ENCODE data around the gene FBLN2. TPM values are rescaled to one million over a fixed set of nuclear protein-coding genes. Genes with fewer than 3 reads are reported as not detected.

The FBLN2 gene
- polyA plus RNA-seq, 3 donors: 0.08 TPM; not detected in 2

GRCh38 chr3:13612829-13613228, 63.9 kb downstream of the FBLN2 start:
- Mint-ChIP-seq H3K36me3 (no peaks in the 10 kb centered on the region), H3K9me3 (peaks cover 0 to 4% (median 2%) of the 10 kb centered on the region in 7 donors), H3K27ac (no peak overlapping the region), H3K27me3 (ENCODE audit: low read depth in 3 of 3) (peaks cover 0 to 9% (median 4%) of the 10 kb centered on the region in 3 donors), H3K4me1 (no peaks in the 10 kb centered on the region), H3K4me3 (no peak overlapping the region)
- no peak for DNase-seq
- intact Hi-C loops (cut with micrococcal nuclease): no loop called here
- TF ChIP-seq CTCF (IDR thresholded peaks at IDR 0.05): no peak
- Histone ChIP-seq H3K9ac (ENCODE audit: insufficient read depth, low read length, poor library complexity, severe bottlenecking) (no peak overlapping the region), H3K4me2 (replicated peaks; ENCODE audit: extremely low read depth, low read length, poor library complexity, severe bottlenecking) (no peak overlapping the region), H4K20me1 (ENCODE audit: insufficient read depth, low read length) (no peaks in the 10 kb centered on the region), H3K36me3 (replicated peaks in 1 of 2; ENCODE audit: control insufficient read depth in 1 of 2, insufficient read depth in 2 of 2, low read length in 2 of 2) (no peaks in the 10 kb centered on the region), H3K79me2 (ENCODE audit: insufficient read depth, low read length) (no peaks in the 10 kb centered on the region), H3K27me3 (ENCODE audit: control insufficient read depth in 2 of 2, insufficient read depth in 2 of 2, low read length in 2 of 2) (no peaks in the 10 kb centered on the region), H3K4me1 (ENCODE audit: control insufficient read depth in 1 of 2, insufficient read depth in 2 of 2, low read length in 2 of 2) (no peaks in the 10 kb centered on the region), H3K9me3 (replicated peaks in 1 of 2; ENCODE audit: control insufficient read depth in 1 of 2, insufficient read depth in 1 of 2, low read length in 2 of 2) (no peaks in the 10 kb centered on the region), H3K4me3 (replicated peaks in 1 of 3; ENCODE audit: low read depth in 2 of 3, low read length in 3 of 3) (no peak overlapping the region), H2AFZ (ENCODE audit: insufficient read depth, low read depth, low read length, poor library complexity, severe bottlenecking) (no peak overlapping the region), H3K27ac (ENCODE audit: low read depth in 1 of 2, low read length in 2 of 2) (no peak overlapping the region)
- 90% methylated on average over 2 of the region's 3 CpGs for WGBS (ENCODE audit: insufficient coverage)

- no peaks in the 10 kb centered on the region for H3K36me3 Mint-ChIP-seq
- peaks cover 0 to 4% (median 2%) of the 10 kb centered on the region in 7 donors for H3K9me3 Mint-ChIP-seq
- no peak overlapping the region for H3K9ac ChIP-seq (ENCODE audit: insufficient read depth, low read length, poor library complexity, severe bottlenecking)
- H3K27ac Mint-ChIP-seq: no peak overlapping the region
- no peak overlapping the region for H3K27ac ChIP-seq (ENCODE audit: low read depth in 1 of 2, low read length in 2 of 2)
- WGBS (ENCODE audit: insufficient coverage): 98% methylated on average over 10 of the region's 14 CpGs
- no peaks in the 10 kb centered on the region for H4K20me1 ChIP-seq (ENCODE audit: insufficient read depth, low read length)
- no peaks in the 10 kb centered on the region for H3K36me3 ChIP-seq (replicated peaks in 1 of 2; ENCODE audit: control insufficient read depth in 1 of 2, insufficient read depth in 2 of 2, low read length in 2 of 2)
- no peak overlapping the region for H3K4me3 ChIP-seq (replicated peaks in 1 of 3; ENCODE audit: low read depth in 2 of 3, low read length in 3 of 3)
- DNase-seq: no peak
- H3K79me2 ChIP-seq (ENCODE audit: insufficient read depth, low read length): no peaks in the 10 kb centered on the region
- intact Hi-C loops (cut with micrococcal nuclease): no loop called here
- H3K9me3 ChIP-seq (replicated peaks in 1 of 2; ENCODE audit: control insufficient read depth in 1 of 2, insufficient read depth in 1 of 2, low read length in 2 of 2): no peaks in the 10 kb centered on the region
- no peaks in the 10 kb centered on the region for H3K4me1 Mint-ChIP-seq
- H2AFZ ChIP-seq (ENCODE audit: insufficient read depth, low read depth, low read length, poor library complexity, severe bottlenecking): no peak overlapping the region
- H3K4me3 Mint-ChIP-seq: no peak overlapping the region
- H3K4me2 ChIP-seq (replicated peaks; ENCODE audit: extremely low read depth, low read length, poor library complexity, severe bottlenecking): no peak overlapping the region
- H3K27me3 ChIP-seq (ENCODE audit: control insufficient read depth in 2 of 2, insufficient read depth in 2 of 2, low read length in 2 of 2): no peaks in the 10 kb centered on the region
- peaks cover 0 to 5% (median 4%) of the 10 kb centered on the region in 3 donors for H3K27me3 Mint-ChIP-seq (ENCODE audit: low read depth in 3 of 3)
- no peak for TF ChIP-seq CTCF (IDR thresholded peaks at IDR 0.05)
- no peaks in the 10 kb centered on the region for H3K4me1 ChIP-seq (ENCODE audit: control insufficient read depth in 1 of 2, insufficient read depth in 2 of 2, low read length in 2 of 2)
These were observed 64.6 kb downstream of the FBLN2 start for GRCh38 chr3:13613343-13614190.

All from CD14-positive monocyte (primary cell).